ENCODE results near the gene SCYL1.
"Not testable (repeated sequence)": the region's sequence is repeated elsewhere in the genome, so short reads cannot be mapped to it uniquely, and the experiment has no call there.

The SCYL1 gene

DNA sequence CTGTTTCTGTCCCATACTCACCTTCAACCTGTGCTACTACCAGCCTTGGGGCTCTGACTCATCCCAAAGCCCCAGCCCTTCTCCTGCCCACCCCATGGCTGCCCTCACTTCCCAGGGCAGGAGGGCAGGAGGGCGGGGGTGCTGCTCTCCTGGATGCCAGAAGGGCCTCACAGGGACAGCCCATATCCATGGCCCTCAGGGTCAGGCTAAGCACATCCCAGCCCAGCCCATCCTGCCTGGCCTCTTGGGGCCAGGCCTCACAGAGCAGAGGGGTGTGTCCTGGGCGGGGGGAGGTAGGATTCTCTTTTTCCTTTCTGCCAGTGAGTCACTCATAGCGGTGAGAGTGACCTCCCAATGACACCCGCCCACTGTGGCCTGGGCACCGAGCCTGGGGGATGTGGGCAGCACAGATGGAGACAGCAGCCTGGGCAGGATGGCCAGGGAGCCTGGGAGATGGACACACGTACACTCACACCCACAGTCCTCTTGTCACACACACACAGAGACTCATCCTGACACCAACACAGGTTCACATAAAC, 30.9 kb downstream of the SCYL1 start:
- peak; percentile 85 for DNase-seq

DNA sequence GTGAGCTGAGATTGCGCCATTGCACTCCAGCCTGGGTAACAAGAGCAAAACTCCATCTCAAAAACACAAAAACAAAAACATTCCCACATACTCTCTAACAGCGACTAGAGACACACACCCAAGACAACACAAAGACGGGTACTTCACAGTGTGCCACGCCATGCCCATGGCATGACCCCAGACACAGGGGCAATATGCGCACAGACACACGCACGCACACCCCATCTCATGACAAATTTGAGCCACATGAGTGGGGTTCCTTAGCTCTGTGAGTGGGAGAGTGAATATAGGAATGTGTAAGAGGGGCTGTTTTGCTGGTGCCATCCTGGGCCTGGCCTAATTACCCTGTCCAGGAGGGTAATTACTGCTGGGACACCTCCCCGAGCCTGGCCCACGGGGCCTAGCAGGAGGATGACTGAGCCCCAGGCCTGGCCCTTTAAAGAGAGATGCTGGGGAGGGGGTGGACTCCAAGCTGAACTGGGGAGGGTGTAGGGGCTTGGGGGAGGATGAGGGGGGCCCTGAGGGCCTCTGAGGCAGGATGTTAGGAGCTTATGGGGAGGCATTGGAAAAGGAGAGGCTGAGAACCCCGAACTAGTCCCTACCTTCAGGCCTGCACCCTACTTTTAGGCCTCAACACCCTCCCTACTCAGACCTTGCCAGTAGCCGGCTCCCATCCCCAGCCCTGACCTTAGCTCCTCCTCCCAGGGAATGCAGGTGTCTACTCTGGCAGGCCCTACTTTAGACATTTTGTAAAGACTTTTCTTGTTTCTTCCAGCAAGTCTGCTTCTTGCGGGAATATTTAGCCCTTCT, 31.8 kb downstream of the SCYL1 start:
- no peak for DNase-seq

DNA sequence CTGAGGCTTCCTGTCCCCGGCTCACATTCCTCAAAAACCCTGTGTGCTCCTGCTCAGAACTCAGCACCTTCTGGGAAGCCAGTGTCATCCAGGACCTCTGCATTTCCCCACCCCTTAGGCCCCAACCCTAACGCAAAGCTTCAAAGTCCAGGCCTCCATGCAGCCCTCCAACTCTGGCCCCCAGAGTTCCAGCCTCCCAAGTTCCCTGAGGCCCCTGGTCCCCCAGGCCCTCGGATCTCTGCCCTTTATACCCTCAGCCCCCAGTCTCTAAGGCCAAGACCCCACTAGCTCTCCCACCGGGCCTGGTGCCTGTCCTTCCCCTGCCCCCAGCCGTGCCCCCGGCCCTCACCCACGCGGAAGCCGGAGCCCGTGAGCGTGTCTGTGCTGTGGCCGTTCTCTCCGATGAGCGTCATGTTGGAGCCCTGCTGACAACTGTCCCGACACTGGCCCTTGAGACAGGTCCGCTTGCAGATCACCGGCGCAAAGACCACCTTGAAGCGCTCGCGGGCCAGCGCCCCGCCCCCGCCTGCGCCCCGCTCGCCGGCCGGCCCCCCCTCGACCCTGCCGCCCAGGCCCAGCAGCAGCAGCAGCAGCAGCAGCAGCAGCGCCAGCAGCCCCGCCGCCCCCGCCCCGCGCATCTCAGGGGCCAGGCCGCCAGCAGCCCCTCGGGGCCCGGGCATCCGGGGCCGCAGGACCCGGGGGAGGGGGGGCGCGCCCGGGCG, 32.6 kb downstream of the SCYL1 start:
- DNase-seq: no peak

DNA sequence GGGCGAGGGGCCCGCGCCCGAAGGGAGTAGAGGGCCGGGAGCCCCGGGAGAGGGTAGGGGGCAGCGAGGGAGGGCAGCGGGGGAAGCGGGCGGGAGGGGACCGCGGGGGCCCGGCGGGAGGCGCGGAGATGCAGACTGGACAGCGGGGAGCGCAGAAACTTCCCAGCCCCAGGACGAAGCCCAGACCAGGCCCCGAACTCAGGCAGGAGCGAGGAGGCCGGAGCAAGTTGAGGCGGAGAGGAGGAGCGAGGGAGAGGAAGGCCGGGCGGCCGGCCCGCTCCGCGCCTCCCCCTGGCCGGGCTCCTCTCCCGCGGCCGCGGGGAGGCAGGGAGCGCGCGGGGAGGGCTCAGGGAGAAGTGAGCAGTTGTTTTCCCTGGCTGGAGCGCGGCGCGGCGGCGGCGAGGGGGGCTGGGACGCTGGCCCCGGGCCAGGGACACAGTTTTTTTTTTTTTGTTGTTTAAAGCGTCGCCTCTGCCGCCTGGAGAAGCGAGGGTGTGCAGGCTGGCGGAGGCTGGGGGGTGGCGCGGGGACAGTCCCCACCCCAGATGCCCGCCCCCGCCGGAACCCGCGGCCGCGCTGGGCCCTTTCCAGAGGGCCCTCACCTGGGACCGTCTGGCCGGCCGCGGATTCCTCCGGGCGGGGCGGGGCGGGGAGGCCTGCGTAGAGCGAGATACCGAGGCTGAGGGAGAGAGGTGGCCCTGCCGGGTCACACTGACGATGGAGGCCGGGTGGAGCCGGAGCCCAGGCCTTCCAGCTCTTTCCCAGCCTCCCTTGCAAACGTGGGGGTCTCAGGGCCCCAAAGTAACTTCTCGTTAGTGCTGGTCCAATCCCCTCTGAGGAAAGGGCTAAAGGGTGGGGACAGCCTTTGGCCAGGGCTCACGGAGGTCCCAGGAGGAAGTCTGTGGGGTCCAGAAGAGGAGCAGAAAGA, 33.4 kb downstream of the SCYL1 start, which contains the start of gene LTBP3:
TSS of gene LTBP3 (minus strand) at position 358 of the 928 bp plus-strand sequence. CDS start 400 bp downstream, outside the sequence.
- DNase-seq: peak; percentile 49

DNA sequence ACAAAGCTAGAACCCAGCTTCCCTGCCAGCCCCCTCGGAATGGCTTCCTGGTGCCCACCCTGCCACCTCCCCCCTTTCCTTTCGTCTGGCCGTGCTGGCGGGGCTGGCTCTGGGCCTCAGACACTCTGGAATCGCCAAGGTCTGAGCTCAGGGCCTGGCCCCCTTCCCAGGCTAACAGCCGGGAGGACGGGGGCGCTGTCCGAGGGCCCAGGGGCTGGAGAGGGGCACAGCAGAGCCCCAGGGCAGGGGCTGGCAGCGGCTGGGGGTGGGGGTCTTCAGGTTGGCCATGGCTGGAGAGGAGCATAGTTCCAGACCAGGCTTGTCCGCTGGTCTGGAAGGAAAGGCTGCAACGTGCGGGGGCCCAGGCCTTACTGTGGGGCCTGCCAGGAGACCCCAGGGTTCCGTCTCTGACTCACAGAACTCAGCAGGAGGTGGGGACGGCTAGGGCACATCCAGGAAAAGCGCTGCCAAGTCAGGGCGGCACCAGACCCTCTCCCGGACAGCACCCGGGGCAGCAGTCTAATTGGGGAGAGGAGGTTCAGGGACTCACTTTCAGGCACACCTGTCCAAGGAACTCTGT, 34.1 kb downstream of the SCYL1 start:
- DNase-seq: no peak

DNA sequence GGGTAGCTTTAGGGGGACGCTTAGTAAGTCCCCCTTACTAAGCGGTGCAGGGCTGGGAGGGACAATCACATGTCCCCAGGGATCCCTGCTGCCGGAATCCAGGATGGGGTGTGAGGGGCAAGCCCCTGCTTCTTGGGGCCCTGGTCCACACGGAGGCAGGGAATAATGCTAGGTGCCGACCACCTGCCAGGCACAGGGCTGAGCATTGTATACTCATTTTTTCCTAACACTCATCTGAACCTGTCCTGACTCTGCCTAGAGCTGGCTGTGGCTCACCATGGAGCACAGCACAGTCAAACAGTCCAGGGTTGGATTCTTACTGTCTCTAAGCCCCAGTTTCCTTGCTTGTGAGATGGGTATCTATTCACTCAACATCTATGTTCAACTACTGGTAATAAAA, 34.7 kb downstream of the SCYL1 start:
- DNase-seq: no peak

DNA sequence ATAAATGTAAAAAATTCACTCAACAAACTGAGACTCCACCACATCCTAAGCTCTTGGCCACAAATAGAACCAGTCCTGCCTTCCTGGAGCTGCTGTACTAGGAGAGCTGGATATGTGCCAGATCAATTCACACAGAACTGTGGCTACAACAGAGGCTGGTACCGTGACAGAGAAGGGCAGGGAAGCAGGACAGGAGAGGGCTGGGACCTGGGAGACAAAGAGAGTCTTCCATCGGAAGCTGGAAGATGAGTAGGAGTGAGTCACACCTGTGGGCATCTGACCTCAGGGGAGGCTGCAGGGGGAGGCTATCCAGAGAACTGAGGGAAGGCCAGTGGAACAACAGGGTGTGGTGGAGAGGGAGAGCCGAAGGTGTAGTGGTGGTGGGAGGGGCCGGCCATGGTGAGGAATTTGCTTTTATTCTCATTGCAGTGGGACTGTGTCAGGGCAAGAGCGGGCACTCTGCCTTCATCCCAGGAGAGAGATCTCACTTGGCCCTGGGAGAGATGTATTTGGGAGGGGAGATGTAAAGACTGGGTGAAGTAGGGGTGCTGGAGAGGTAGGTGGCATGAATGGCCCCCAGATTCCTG, 35.2 kb downstream of the SCYL1 start:
- DNase-seq: peak; percentile 50

DNA sequence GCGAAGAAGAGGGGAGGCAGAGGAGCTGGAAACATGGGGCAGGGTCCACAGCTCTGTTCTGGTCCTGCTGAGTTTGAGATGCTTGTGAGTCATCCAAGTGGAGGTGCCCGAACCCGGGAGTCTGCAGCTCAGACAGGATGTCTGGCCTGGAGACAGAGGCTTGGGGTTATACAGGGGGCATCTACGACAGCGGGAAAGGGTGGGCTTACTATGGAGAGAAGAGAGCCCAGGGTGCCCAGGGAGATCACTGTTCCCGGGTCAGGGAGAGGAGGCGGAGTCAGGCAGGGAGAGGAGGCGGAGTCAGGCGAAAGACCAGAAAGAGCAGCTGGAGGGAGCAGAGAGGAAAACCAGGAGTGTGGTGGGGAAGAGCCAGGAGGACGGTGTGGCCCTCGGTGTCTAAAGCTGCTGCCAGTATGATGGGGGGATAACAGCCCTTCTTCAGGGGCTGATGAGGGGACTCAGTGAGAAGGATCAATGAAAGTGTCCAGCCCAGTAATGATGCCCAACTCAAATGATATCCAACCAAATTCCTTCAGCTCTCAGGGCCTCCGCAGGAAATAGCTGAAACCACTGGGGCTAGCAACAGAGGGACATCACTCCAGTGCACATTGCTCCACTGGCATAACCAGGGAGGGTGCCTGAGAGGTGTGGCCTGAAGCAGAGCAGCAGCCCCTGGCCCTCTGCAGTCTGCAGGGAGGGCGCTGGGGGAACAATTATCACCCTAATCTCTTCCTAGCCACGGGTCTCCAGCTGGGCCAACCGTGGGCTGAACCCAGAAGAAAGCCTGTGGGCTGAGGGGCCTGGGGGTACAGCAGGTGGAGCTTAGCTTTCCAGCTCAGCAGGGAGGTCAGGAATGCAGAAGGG, 35.9 kb downstream of the SCYL1 start:
- DNase-seq: peak; percentile 35

DNA sequence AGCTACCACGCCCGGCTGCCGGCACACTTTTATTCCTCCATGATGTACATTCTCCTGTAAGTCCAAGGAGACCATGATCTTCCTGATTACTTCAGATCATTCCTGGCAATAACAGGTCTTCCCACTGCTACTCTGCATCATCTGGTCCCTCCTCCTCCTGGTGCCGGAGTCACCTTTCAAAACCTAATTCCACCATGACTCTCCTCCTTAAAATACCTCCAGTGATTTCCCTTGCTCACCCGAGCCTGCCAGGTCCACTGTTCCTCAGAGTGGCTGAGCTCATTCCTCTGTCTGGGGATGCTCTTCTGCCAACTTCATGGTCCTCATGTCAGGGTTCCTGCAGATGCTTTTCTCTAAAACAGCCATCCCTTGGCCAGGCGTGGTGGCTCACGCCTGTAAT, 37.1 kb downstream of the SCYL1 start:
- DNase-seq: no peak

DNA sequence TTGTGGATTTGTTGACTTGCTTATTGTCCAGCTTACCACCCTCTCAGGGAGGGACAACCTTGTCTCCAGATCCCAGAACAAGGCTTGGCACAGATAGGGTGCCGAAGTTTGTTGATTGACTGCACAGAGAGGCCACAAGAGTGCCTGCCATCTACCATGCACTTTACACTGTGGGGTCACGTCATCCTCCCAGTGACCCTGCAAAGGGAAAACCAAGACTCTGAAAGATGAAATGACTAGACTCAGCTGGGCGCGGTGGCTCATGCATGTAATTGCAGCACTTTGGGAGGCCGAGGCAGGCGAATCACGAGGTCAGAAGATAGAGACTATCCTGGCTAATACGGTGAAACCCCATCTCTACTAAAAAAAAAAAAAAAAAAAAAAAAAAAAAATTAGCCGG, 37.9 kb downstream of the SCYL1 start:
- no peak for DNase-seq

DNA sequence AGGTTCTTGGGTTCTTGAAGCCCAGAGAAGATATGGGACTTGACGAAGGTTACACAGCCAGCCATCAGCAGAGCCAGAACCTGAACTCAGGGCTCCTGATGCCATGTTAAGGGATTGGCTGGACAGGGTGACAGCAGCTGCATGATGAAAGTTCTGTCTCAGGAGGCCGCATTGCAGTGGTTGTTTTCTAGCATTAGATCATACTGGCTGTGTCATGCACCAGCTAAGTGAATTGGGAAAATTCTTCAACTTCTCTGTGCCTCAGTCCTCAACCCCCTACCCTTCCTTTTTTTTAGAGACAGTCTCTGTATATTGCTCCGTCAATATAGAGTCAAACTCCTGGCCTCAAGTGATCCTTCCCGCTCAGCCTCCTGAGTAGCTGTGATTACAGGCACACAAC, 38.7 kb downstream of the SCYL1 start:
- DNase-seq: no peak

DNA sequence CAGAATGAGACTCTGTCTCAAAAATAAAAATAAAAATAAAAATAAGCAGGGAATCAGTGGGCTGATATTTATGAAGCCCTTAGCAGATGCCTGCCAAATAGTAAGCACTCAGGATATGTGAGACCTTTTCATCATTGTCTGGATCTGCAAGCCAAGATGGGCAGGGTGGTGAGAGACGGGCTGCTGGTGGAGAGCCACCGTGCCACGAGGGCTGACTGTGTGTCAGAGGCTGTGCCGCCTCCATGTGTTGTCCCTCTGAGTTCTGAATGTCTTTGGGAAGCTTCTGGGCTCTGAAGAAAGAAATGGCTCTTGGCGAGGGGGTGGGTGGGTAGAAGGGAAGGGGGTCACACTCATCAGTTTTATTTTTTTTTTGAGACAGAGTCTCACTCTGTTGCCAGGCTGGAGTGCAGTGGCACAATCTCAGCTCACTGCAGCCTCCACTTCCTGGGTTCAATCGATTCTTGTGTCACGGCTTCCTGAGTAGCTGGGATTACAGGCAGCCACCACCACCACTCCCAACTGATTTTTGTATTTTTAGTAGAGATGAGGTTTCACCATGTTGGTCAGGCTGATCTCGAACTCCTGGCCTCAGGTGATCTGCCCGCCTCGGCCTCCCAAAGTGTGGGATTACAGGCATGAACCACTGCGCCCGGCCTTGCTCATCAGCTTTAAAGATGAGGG, 40.1 kb downstream of the SCYL1 start:
- DNase-seq: not testable (repeated sequence)

DNA sequence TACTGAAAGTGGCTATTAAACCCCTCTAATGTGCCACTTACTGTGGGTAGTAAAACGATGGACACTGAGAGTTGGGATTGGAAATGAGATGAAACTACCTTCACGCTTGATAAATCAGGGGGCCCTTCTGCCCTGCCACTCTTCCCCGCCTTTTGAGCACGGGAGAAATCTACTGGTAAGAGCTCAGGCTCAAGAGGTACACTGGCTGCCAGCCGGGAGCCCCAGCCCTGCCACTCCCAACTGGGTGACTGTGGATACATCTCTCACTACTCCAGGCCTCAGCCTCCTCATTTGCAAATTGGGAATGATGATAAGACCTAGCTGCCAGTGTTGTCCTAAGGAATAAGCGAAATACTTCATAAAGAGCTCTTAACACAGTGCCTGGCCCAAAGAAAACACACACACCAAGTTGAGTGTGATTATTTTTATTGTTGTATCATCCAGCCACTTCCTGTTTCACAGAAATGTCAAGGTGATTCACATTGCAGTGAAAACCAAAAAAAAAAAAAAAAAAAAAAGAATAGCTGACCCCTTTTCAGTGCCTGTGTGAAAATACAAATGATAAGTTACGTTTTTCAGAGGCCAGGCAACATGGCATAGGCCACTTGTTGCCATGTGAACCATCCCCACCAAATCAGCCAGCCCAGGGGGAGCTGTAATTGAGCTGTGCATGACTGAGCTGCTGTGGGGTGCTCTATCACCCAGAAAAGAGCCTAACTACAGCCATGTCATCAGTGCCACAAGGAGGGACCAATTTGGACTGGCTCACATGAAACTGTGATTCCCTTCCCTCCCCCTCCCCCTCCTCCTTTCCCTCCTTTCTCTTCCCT, 41.0 kb downstream of the SCYL1 start:
- no peak for DNase-seq

DNA sequence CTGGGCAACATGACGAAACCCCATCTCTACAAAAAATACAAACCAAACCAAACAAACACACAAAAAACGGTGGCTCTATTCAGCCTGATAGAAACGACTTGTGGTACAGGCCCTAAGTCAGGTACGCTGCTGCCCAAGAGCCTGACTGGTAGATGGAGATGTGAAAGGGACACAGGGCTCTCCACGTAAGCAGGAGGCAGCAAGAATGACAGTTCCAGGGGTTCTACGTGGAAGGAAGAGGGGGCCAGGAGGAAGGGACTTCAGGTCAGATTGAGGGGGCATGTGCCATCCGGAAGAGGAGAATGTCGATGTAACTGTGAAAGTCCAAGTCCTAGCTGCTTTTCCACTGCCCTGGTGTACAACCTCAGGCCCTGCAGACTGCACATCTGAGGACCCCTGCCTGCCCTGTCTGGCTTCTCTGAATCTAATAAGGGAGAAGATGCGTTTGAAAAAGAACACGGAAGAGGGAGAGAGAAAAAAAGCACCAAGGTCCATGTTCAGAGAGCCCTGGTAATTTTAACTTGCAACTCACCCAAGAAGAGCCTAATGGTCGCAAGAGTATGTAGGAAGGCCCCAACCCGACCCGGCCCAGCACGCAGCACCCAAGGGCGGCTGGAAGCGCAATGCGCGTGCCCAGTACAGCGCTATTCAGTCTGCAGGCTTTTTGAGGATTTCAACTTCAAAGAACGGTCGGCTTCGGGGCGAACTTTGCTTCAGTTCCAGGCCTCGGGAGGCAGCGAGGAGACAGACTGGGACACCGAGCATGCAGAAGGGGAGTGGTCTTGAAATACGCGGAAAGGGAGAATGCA, 44.5 kb downstream of the SCYL1 start:
- no peak for DNase-seq

DNA sequence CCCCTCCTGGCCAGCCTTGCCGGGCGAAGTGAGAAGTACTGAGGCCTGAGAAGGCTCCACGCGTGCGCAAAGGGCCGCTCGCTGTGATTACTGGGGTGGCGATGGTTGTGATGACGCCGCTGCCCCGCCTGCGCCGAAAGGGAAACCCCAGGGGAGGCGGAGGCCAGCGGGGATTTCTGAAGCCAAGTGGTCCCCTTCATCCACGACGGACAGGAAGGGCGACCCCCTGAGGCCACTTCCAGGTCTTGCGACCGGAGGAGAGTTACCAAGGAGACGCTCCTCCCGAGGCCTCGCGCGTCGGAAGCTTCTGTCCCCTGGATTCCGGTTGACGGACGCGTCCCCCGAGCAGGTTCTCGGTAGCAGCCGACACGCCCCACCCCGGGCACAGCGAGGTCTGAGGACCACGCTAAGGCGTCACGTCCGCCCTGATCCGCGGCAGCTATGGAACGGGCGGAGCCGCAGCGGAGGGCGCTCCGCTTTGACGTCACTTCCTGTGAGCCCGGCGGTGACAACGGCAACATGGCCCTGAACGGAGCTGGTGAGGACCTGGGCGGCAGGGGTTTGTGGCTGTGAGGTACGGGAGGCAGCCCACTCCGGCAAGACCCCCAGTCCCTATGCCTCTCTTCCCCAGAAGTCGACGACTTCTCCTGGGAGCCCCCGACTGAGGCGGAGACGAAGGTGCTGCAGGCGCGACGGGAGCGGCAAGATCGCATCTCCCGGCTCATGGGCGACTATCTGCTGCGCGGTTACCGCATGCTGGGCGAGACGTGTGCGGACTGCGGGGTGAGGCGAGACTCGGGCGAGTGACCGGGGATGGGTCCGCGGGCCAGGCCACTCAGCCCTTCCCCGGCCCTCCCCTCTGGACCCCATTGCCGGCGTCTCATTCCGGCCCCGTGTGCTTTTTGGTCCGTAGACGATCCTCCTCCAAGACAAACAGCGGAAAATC, 45.4 kb downstream of the SCYL1 start, which contains the start of gene ZNRD2:
TSS of gene ZNRD2 (plus strand) at position 505 of the 946 bp plus-strand sequence. CDS start at position 520, 15 bp downstream.
- peak; percentile 98 for DNase-seq

DNA sequence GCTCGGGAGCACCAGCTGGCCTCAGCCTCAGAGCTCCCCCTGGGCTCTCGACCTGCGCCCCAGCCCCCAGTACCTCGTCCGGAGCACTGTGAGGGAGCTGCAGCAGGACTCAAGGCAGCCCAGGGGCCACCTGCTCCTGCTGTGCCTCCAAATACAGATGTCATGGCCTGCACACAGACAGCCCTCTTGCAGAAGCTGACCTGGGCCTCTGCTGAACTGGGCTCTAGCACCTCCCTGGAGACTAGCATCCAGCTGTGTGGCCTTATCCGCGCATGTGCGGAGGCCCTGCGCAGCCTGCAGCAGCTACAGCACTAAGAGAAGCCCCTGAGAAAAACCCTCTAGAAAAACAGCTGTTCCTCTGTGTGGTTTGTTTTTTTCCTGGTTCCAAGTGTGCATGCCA, 46.5 kb downstream of the SCYL1 start:
- DNase-seq: no peak

DNA sequence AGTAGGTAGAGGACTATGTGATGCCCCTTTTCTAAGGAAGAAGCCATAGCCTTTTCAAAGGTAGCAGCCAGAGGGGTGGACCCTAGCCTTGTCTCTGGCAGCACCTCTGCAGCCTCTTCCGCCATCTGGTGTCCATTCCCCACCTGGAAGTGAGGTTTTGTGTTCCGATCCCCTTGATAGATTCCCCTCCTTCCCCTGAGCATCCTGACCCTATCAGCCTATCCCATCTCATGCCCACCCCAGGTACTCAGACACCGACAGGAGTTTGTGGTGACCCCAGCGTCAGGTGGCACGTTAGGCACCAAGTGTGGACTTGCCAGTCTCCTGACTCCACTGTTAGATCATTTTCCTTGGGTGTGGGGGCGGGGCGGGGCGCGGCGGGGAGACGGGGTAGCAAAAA, 47.1 kb downstream of the SCYL1 start:
- no peak for DNase-seq
